Neutrophil (primary cell): ENCODE measurements around the gene PEAK1.

Experiments
- H3K27ac ChIP-seq: fragments of 200-600 bp; sonication (generic); 2 replicates; pipeline ENCODE4 v1.5.1; 2016; ENCODE audit warnings: mild to moderate bottlenecking, moderate library complexity
- H3K27me3 ChIP-seq: fragments of 200-600 bp; sonication (generic); 2 replicates; pipeline ENCODE4 v1.6.0; 2016; ENCODE audit warnings: mild to moderate bottlenecking
- H3K36me3 ChIP-seq: fragments of 200-600 bp; sonication (generic); 2 replicates; pipeline ENCODE4 v1.5.1; 2017
- H3K4me1 ChIP-seq, 2 experiments: fragments of 200-600 bp in 1 of 2; sonication (generic) in 1 of 2; 1 replicate in 1 of 2; 2 replicates in 1 of 2; pipeline versions ENCODE4 v1.5.1 to v1.6.1; 2013 to 2016; ENCODE audit warnings: low read depth in 1 of 2, low read length in 1 of 2, mild to moderate bottlenecking in 1 of 2, moderate library complexity in 1 of 2; ENCODE audit not compliant: control insufficient read depth in 1 of 2, insufficient read depth in 1 of 2
- H3K4me3 ChIP-seq, 2 experiments: fragments of 200-600 bp in 1 of 2; sonication (generic) in 1 of 2; 1 replicate in 1 of 2; 2 replicates in 1 of 2; pipeline ENCODE4 v1.5.1; 2013 to 2016; ENCODE audit warnings: low read depth in 1 of 2, low read length in 1 of 2, mild to moderate bottlenecking in 1 of 2, moderate library complexity in 1 of 2
- H3K9me3 ChIP-seq: fragments of 200-600 bp; sonication (generic); 2 replicates; pipeline ENCODE4 v1.5.1; 2016
- TF ChIP-seq, protein P1 (sequence below): fragments of 200-600 bp; sonication (generic); IDR thresholded peaks from 2 replicates; pipeline ENCODE4 v1.5.1; 2016; ENCODE audit warnings: antibody characterized with exemption

Gene PEAK1

DNA sequence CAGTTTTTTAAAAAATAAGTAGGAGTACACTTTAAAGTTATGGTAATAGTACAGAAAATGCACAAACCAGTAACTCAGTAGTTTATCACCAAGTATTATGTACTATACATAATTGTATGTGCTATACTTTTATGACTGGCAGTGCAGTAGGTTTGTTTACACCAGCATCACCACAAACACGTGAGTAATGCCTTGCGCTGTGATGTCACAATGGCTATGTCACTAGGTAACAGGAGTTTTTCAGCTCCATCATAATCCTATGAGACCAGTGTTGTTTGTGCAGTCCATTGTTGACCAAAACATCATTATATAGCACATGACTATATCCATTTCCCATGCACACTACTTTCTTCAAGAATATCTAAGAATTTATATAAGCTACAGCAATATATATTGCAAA is 280.6 kb downstream of the PEAK1 start:
- Histone ChIP-seq H3K9me3 (no peaks in the 10 kb centered on the region), H3K27ac (no peak overlapping the region), H3K36me3 (no peaks in the 10 kb centered on the region), H3K4me1 (no peaks in the 10 kb centered on the region), H3K4me3 (no peak overlapping the region), H3K27me3 (no peaks in the 10 kb centered on the region)
- TF ChIP-seq, protein P1, sequence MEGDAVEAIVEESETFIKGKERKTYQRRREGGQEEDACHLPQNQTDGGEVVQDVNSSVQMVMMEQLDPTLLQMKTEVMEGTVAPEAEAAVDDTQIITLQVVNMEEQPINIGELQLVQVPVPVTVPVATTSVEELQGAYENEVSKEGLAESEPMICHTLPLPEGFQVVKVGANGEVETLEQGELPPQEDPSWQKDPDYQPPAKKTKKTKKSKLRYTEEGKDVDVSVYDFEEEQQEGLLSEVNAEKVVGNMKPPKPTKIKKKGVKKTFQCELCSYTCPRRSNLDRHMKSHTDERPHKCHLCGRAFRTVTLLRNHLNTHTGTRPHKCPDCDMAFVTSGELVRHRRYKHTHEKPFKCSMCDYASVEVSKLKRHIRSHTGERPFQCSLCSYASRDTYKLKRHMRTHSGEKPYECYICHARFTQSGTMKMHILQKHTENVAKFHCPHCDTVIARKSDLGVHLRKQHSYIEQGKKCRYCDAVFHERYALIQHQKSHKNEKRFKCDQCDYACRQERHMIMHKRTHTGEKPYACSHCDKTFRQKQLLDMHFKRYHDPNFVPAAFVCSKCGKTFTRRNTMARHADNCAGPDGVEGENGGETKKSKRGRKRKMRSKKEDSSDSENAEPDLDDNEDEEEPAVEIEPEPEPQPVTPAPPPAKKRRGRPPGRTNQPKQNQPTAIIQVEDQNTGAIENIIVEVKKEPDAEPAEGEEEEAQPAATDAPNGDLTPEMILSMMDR, result no peak

DNA sequence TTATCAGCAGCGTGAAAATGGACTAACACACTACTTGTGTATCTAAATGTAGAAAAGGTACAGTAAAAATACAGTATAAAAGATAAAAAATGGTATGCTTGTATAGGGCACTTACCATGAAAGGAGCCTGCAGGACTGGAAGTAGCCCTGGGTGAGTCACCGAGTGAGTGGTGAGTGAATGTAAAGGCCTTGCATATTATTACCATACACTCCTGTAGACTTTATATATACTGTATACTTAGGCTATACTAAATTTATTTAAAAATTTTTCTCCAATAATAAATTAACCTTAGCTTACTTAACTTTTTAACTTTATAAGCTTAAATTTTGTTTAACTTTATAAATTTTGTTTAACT is 281.8 kb downstream of the PEAK1 start:
- Histone ChIP-seq H3K9me3 (no peaks in the 10 kb centered on the region), H3K27ac (no peak overlapping the region), H3K4me1 (no peaks in the 10 kb centered on the region), H3K36me3 (peaks cover 8% of the 10 kb centered on the region), H3K4me3 (no peak overlapping the region), H3K27me3 (no peaks in the 10 kb centered on the region)
- TF ChIP-seq, protein P1, result no peak

DNA sequence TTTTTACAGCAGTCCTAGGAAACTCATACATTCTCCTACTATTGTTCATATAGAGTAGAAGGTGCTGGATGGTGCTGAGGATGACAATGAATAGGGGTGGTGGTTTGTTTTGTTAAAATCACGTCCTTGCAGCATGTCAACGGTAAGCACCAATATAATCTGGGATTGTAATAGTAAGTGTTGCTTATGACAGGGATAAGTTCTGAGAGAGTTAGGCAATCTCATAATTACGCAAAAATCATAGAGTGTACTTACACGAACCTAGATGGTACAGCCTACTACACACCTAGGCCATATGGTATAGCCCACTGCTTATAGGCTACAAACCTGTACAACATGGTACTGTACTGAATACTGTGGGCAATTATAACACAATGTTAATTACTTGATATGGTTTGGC is 284.7 kb downstream of the PEAK1 start:
- H3K27ac ChIP-seq, result no peak overlapping the region
- H3K9me3 ChIP-seq, result no peaks in the 10 kb centered on the region
- TF ChIP-seq, protein P1, result no peak
- no peak overlapping the region for H3K4me3 ChIP-seq
- no peaks in the 10 kb centered on the region for H3K27me3 ChIP-seq
- H3K4me1 ChIP-seq, result no peaks in the 10 kb centered on the region
- peaks cover 36% of the 10 kb centered on the region for H3K36me3 ChIP-seq

DNA sequence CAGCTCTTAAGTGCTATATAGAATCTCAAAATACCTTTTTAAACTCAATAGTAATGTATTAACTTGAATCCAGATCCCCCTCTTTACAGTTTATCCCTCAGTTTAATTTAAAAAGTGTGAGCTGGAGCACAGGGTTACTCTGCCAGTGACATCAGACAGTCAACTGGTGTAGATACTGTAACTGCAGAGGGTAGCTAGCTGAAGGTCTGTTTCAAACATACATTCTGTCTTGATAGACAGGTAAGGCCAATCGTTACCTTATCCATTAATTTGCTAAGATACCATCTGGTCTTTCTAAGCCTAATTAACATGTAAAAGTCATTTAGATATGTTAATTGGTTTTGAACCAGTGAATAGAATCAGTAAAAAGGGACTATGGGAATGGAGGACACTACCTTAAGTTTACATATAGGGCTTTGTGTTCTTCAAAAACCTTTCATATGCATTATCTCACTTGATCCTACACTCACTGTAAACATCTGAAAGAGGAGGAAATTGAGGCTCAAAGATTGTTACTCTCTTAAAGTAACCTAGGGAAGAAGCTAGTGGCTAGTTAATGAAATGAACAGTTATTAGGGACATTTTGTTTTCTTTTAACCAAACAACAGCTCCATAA is 289.5 kb downstream of the PEAK1 start:
- Histone ChIP-seq H3K27me3 (no peaks in the 10 kb centered on the region), H3K9me3 (no peaks in the 10 kb centered on the region), H3K4me1 (no peaks in the 10 kb centered on the region), H3K4me3 (no peak overlapping the region), H3K36me3 (peaks cover 36% of the 10 kb centered on the region), H3K27ac (no peak overlapping the region)
- TF ChIP-seq, protein P1, result no peak

DNA sequence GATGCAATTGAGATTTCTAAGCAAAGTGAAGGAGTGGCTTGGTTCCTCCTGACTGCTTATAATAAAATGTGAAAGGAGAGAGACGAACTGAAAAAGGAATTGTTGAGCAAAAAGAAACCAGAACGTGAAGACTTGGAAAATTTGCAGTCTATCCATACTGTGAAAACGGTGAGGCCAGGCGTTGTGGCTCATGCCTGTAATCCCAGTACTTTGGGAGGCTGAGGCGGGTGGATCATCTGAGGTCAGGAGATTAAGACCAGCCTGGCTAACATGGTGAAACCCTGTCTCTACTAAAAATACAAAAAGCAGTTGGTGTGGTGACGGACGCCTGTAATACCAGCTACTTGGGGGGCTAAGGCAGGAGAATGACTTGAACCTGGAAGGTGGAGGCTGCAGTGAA is 292.3 kb downstream of the PEAK1 start:
- no peak overlapping the region for H3K27ac ChIP-seq
- no peaks in the 10 kb centered on the region for H3K4me1 ChIP-seq
- peaks cover 22% of the 10 kb centered on the region for H3K36me3 ChIP-seq
- no peak overlapping the region for H3K4me3 ChIP-seq
- H3K9me3 ChIP-seq, result no peaks in the 10 kb centered on the region
- H3K27me3 ChIP-seq, result no peaks in the 10 kb centered on the region
- TF ChIP-seq, protein P1, result no peak
